B cell (primary cell): Measurements from ENCODE around the gene FOXP4. TPM values are rescaled to one million over a fixed set of nuclear protein-coding genes. Genes with fewer than 3 reads are reported as not detected.

Experiments used
- ATAC-seq: fragments of 200-7000 bp; cut with Tn5 transposase; one replicate; pipeline ENCODE4 v1.10.0; 2021; ENCODE audit warnings: low read depth, mild to moderate bottlenecking, moderate number of reproducible peaks, moderate library complexity
- CTCF ChIA-PET: fragments of 350-600 bp; sonication (Branson Sonifier 250); formaldehyde crosslinking; loops from one replicate; lab custom pipeline; 2021; ENCODE audit warnings: antibody characterized with exemption, inconsistent platforms; lab: Charles Lee
- POLR2A ChIA-PET: fragments of 350-600 bp; sonication (Branson Sonifier 250); formaldehyde crosslinking; loops from one replicate; lab custom pipeline; 2021; ENCODE audit warnings: antibody characterized with exemption; lab: Charles Lee
- DNase-seq: peaks from one replicate; pipeline ENCODE4 v3.0.0; 2013
- H2AFZ ChIP-seq: 2 replicates; pipeline ENCODE4 v1.6.1; 2012; ENCODE audit warnings: mild to moderate bottlenecking, low read depth, low read length; ENCODE audit not compliant: insufficient read depth, poor library complexity, severe bottlenecking
- H3K27ac ChIP-seq, 2 donors: 1 replicate in 1 of 2; 2 replicates in 1 of 2; pipeline ENCODE4 v1.5.1; 2012 to 2013; ENCODE audit warnings: low read length in 2 of 2, mild to moderate bottlenecking in 2 of 2, moderate library complexity in 1 of 2
- H3K27me3 ChIP-seq, 4 experiments: fragments of 200-600 bp in 1 of 4; sonication (generic) in 1 of 4; replicated peaks in 1 of 4; 1 replicate in 2 of 4; 2 replicates in 2 of 4; pipeline versions ENCODE4 v1.6.1 to v1.7.0; 2013 to 2016; ENCODE audit warnings: low read length in 3 of 4, mild to moderate bottlenecking in 2 of 4, mixed read lengths in 1 of 4, moderate library complexity in 1 of 4; ENCODE audit not compliant: insufficient read depth in 4 of 4, control insufficient read depth in 3 of 4; ENCODE audit errors: control extremely low read depth in 1 of 4
- H3K36me3 ChIP-seq, 2 experiments: replicated peaks in 1 of 2; 1 replicate in 1 of 2; 2 replicates in 1 of 2; pipeline versions ENCODE4 v1.6.1 to v1.7.1; 2013; ENCODE audit warnings: low read length in 1 of 2; ENCODE audit not compliant: insufficient read depth in 2 of 2, control insufficient read depth in 1 of 2; ENCODE audit errors: control extremely low read depth in 1 of 2, extremely low read depth in 1 of 2
- H3K4me1 ChIP-seq, 2 donors: fragments of 200-600 bp in 1 of 2; sonication (generic) in 1 of 2; 1 replicate in 1 of 2; 2 replicates in 1 of 2; pipeline versions ENCODE4 v1.5.1 to v1.6.1; 2013 to 2017; ENCODE audit warnings: low read length in 2 of 2; ENCODE audit not compliant: control insufficient read depth in 2 of 2, insufficient read depth in 2 of 2
- H3K4me2 ChIP-seq: replicated peaks from 2 replicates; pipeline ENCODE3; 2012; ENCODE audit warnings: mild to moderate bottlenecking, low read depth, low read length; ENCODE audit not compliant: poor library complexity, severe bottlenecking
- H3K4me3 ChIP-seq, 5 experiments: fragments of 200-600 bp in 1 of 5; sonication (generic) in 1 of 5; 1 replicate in 3 of 5; 2 replicates in 2 of 5; pipeline versions ENCODE4 v1.5.1 to v1.7.0; 2011 to 2016; ENCODE audit warnings: low read length in 4 of 5, mild to moderate bottlenecking in 4 of 5, low read depth in 2 of 5, control low read depth in 1 of 5, moderate library complexity in 1 of 5; ENCODE audit not compliant: insufficient read depth in 1 of 5; ENCODE audit errors: control extremely low read depth in 1 of 5, extremely low read depth in 1 of 5
- H3K79me2 ChIP-seq: fragments of 200-600 bp; sonication (generic); one replicate; pipeline ENCODE4 v1.6.0; 2016; ENCODE audit warnings: low read length; ENCODE audit not compliant: control insufficient read depth, insufficient read depth
- H3K9ac ChIP-seq: fragments of 200-600 bp; sonication (generic); 2 replicates; pipeline ENCODE4 v1.6.1; 2017; ENCODE audit warnings: mild to moderate bottlenecking, low read length, moderate library complexity
- H3K9me3 ChIP-seq, 3 donors: one replicate each; pipeline versions ENCODE4 v1.6.1 to v1.7.1; 2013; ENCODE audit warnings: low read length in 2 of 3; ENCODE audit not compliant: control insufficient read depth in 2 of 3, insufficient read depth in 1 of 3; ENCODE audit errors: control extremely low read depth in 1 of 3
- H4K20me1 ChIP-seq: 2 replicates; pipeline ENCODE4 v1.6.0; 2012; ENCODE audit warnings: mild to moderate bottlenecking, low read length; ENCODE audit not compliant: insufficient read depth, control insufficient read depth, poor library complexity, severe bottlenecking
- H3K27ac Mint-ChIP-seq: one replicate; pipeline ENCODE4 v1.8.0; 2021; ENCODE audit warnings: mixed read lengths
- H3K27me3 Mint-ChIP-seq: one replicate; pipeline ENCODE4 v1.8.0; 2021; ENCODE audit warnings: mixed read lengths
- H3K4me1 Mint-ChIP-seq: one replicate; pipeline ENCODE4 v1.8.0; 2021; ENCODE audit warnings: mixed read lengths
- H3K4me3 Mint-ChIP-seq: one replicate; pipeline ENCODE4 v1.8.0; 2021; ENCODE audit warnings: mixed read lengths
- H3K9me3 Mint-ChIP-seq: one replicate; pipeline ENCODE4 v1.8.0; 2022; ENCODE audit warnings: mixed read lengths; ENCODE audit not compliant: insufficient read depth
- EZH2 ChIP-seq: IDR thresholded peaks from 2 replicates; pipeline ENCODE4 v1.6.1; 2012; ENCODE audit warnings: borderline replicate concordance, low read depth, mild to moderate bottlenecking, moderate library complexity, low read length; ENCODE audit not compliant: insufficient read depth, poor library complexity, severe bottlenecking
- WGBS: methylation state at CpG from one replicate; pipeline ENCODE4 v1.1.5; 2013; ENCODE audit warnings: missing lambda C conversion rate; ENCODE audit not compliant: insufficient coverage; 5-methylcytosine and 5-hydroxymethylcytosine counted together
- intact Hi-C: fragments of 100-400 bp; cut with micrococcal nuclease; formaldehyde crosslinking; loops from one replicate; pipeline ENCODE4 v1.10.0; 2022
- polyA plus RNA-seq: library from polyadenylated mRNA; depleted of rRNA; stranded (reverse); fragments of >200 nt; gene quantifications from 2 replicates; pipeline ENCODE4 v1.2.3, GENCODE V29; 2012
- total RNA-seq, 2 donors: library from RNA; stranded (reverse); fragments of 120-200 nt in 1 of 2; gene quantifications; 1 replicate in 1 of 2; 2 replicates in 1 of 2; pipeline versions ENCODE4 v1.2.3 to v1.2.4, GENCODE V29; 2013 to 2022
- TF ChIP-seq, protein P1 (sequence below): fragments of 200-600 bp; IDR thresholded peaks from one replicate; pipeline ENCODE4 v1.8.0; 2022; ENCODE audit warnings: antibody characterized with exemption, mild to moderate bottlenecking

FOXP4 gene
- total and polyA plus RNA-seq, 2 donors (not counting 1 experiment from before 2014, with no cell fraction given) = 17.0 to 38.7 TPM

DNA sequence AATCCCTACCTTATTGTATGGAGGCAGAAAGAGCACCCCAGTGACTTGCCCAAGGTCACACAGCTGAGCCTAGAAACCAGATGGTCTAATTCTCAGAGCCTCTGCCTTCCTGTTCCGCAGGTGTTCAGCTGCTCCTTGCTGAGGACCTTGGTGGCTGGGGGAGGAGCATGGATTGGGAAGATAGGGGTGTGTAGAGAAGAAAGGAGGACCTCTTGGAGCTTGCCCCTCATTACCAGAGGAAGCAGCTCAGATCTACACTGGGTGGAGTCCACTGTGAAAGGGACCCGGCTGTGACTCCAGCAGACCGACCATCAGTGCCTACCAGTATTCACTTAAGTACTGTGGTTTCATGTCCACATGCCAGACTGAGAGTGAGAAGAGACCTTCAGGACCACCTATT, 15.2 kb downstream of the FOXP4 start:
- Mint-ChIP-seq H3K4me1 (peaks cover 35% of the 10 kb centered on the region), H3K27ac (peak overlapping the region; percentile 84), H3K27me3 (no peaks in the 10 kb centered on the region), H3K4me3 (peak overlapping the region; percentile 91), H3K9me3 (no peaks in the 10 kb centered on the region)
- H3K4me1 ChIP-seq = peaks cover 16 to 24% of the 10 kb centered on the region in 2 donors
- ChIA-PET CTCF (interaction anchor here (1.0 to 1.8 kb wide), 5 partner anchors 16 to 137 kb away, joined by 3 to 8 read pairs (median 3); no protein-coding TSS in a partner anchor), POLR2A (interaction anchor here (2.0 kb wide), 1 partner anchor 29 kb away, joined by 5 read pairs; no protein-coding TSS in a partner anchor)
- H4K20me1 ChIP-seq = peaks cover 30% of the 10 kb centered on the region
- peaks cover 38% of the 10 kb centered on the region for H3K79me2 ChIP-seq
- H3K4me3 ChIP-seq = peak overlapping the region in 4 of 5 experiments; percentile 53 to 86 (median 76)
- 93% methylated on average over 2 of the region's 3 CpGs for WGBS
- no peaks in the 10 kb centered on the region for H3K9me3 ChIP-seq
- no peak for DNase-seq
- H2AFZ ChIP-seq = peak overlapping the region; percentile 63
- peak overlapping the region; percentile 83 for H3K4me2 ChIP-seq
- peaks cover 0 to 8% of the 10 kb centered on the region in 2 experiments for H3K36me3 ChIP-seq
- no peak for TF ChIP-seq EZH2
- TF ChIP-seq, protein P1, sequence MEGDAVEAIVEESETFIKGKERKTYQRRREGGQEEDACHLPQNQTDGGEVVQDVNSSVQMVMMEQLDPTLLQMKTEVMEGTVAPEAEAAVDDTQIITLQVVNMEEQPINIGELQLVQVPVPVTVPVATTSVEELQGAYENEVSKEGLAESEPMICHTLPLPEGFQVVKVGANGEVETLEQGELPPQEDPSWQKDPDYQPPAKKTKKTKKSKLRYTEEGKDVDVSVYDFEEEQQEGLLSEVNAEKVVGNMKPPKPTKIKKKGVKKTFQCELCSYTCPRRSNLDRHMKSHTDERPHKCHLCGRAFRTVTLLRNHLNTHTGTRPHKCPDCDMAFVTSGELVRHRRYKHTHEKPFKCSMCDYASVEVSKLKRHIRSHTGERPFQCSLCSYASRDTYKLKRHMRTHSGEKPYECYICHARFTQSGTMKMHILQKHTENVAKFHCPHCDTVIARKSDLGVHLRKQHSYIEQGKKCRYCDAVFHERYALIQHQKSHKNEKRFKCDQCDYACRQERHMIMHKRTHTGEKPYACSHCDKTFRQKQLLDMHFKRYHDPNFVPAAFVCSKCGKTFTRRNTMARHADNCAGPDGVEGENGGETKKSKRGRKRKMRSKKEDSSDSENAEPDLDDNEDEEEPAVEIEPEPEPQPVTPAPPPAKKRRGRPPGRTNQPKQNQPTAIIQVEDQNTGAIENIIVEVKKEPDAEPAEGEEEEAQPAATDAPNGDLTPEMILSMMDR = no peak
- H3K27ac ChIP-seq = peak overlapping the region; percentile 58 to 92
- intact Hi-C loops = loop anchor here (5.0 kb wide), 1 partner anchor 54 kb away; no protein-coding TSS in a partner anchor
- H3K9ac ChIP-seq = peak overlapping the region; percentile 86
- no peaks in the 10 kb centered on the region for H3K27me3 ChIP-seq
- ATAC-seq = no peak
